Upper lobe of right lung (tissue), 1 donor: ENCODE data around the gene ITPK1. TPM values are rescaled to one million over a fixed set of nuclear protein-coding genes. Genes with fewer than 3 reads are reported as not detected.

Source experiments
- ATAC-seq: fragments of 200-7000 bp; cut with Tn5 transposase; one replicate; pipeline ENCODE4 v1.9.1; 2020; ENCODE audit warnings: mild to moderate bottlenecking, moderate library complexity
- DNase-seq: peaks from one replicate; pipeline ENCODE4 v3.0.0-alpha.2; 2020
- H3K27ac ChIP-seq: fragments of 200-600 bp; one replicate; pipeline ENCODE4 v1.8.0; 2022
- H3K27me3 ChIP-seq: fragments of 200-600 bp; one replicate; pipeline ENCODE4 v1.8.0; 2022; ENCODE audit warnings: mild to moderate bottlenecking
- H3K36me3 ChIP-seq: fragments of 200-600 bp; one replicate; pipeline ENCODE4 v1.8.0; 2022
- H3K4me1 ChIP-seq: fragments of 200-600 bp; one replicate; pipeline ENCODE4 v1.8.0; 2022
- H3K4me3 ChIP-seq: fragments of 200-600 bp; one replicate; pipeline ENCODE4 v1.8.0; 2022; ENCODE audit warnings: mild to moderate bottlenecking
- H3K9me3 ChIP-seq: fragments of 200-600 bp; one replicate; pipeline ENCODE4 v1.8.0; 2022
- CTCF ChIP-seq: fragments of 200-600 bp; IDR thresholded peaks from one replicate; pipeline ENCODE4 v1.8.0; 2022; ENCODE audit warnings: antibody characterized with exemption
- intact Hi-C: fragments of 100-400 bp; cut with DNase I; formaldehyde crosslinking; loops from one replicate; pipeline ENCODE4 v1.11.0; 2022
- total RNA-seq: library from RNA; stranded (reverse); fragmentation: NEBNext Ultra II Directional; extraction: Animal tissue kit (Norgen Biotek cat#: 25700); gene quantifications from one replicate; pipeline ENCODE4 v1.2.1, GENCODE V29; 2021
- donor health status: DM: no; HTN: yes; CAD: no; lungs with severe emphysema.

Gene ITPK1
- total RNA-seq, 1 donor from 2014 or later = 96.9 TPM

- intact Hi-C loops = no loop called here
- Histone ChIP-seq H3K36me3 (no peaks in the 10 kb centered on the region), H3K4me1 (peaks cover 68% of the 10 kb centered on the region), H3K9me3 (no peaks in the 10 kb centered on the region), H3K27ac (no peak overlapping the region), H3K4me3 (no peak overlapping the region), H3K27me3 (no peaks in the 10 kb centered on the region)
- DNase-seq = no peak
- no peak for ATAC-seq
- no peak for TF ChIP-seq CTCF
Measured at GRCh38 chr14:93037351-93037750, 78.4 kb downstream of the ITPK1 start.

- Histone ChIP-seq H3K4me3 (no peak overlapping the region), H3K4me1 (peaks cover 69% of the 10 kb centered on the region), H3K9me3 (no peaks in the 10 kb centered on the region), H3K27ac (no peak overlapping the region), H3K36me3 (no peaks in the 10 kb centered on the region), H3K27me3 (no peaks in the 10 kb centered on the region)
- intact Hi-C loops = no loop called here
- TF ChIP-seq CTCF = no peak
- ATAC-seq (no peak), DNase-seq (no peak)
Measured at GRCh38 chr14:93036652-93037345, 78.9 kb downstream of the ITPK1 start.

- Histone ChIP-seq H3K4me1 (peaks cover 69% of the 10 kb centered on the region), H3K9me3 (no peaks in the 10 kb centered on the region), H3K4me3 (no peak overlapping the region), H3K36me3 (no peaks in the 10 kb centered on the region), H3K27me3 (no peaks in the 10 kb centered on the region), H3K27ac (no peak overlapping the region)
- intact Hi-C loops = no loop called here
- no peak for TF ChIP-seq CTCF
- no peak for DNase-seq
- no peak for ATAC-seq
Measured at GRCh38 chr14:93035917-93036651, 79.6 kb downstream of the ITPK1 start.

GRCh38 chr14:93035585-93035916 lies 80.2 kb downstream of the ITPK1 start:
- Histone ChIP-seq H3K27ac (no peak overlapping the region), H3K9me3 (no peaks in the 10 kb centered on the region), H3K36me3 (no peaks in the 10 kb centered on the region), H3K27me3 (no peaks in the 10 kb centered on the region), H3K4me3 (no peak overlapping the region), H3K4me1 (peaks cover 63% of the 10 kb centered on the region)
- intact Hi-C loops = no loop called here
- TF ChIP-seq CTCF = no peak
- no peak for ATAC-seq
- no peak for DNase-seq

- Histone ChIP-seq H3K36me3 (no peaks in the 10 kb centered on the region), H3K4me1 (peaks cover 54% of the 10 kb centered on the region), H3K4me3 (no peak overlapping the region), H3K9me3 (no peaks in the 10 kb centered on the region), H3K27me3 (no peaks in the 10 kb centered on the region), H3K27ac (no peak overlapping the region)
- no peak for ATAC-seq
- no peak for DNase-seq
- intact Hi-C loops = no loop called here
- no peak for TF ChIP-seq CTCF
Measured at GRCh38 chr14:93034671-93034994, 81.1 kb downstream of the ITPK1 start.
